ENCODE results near the gene JMJD8.

DNA sequence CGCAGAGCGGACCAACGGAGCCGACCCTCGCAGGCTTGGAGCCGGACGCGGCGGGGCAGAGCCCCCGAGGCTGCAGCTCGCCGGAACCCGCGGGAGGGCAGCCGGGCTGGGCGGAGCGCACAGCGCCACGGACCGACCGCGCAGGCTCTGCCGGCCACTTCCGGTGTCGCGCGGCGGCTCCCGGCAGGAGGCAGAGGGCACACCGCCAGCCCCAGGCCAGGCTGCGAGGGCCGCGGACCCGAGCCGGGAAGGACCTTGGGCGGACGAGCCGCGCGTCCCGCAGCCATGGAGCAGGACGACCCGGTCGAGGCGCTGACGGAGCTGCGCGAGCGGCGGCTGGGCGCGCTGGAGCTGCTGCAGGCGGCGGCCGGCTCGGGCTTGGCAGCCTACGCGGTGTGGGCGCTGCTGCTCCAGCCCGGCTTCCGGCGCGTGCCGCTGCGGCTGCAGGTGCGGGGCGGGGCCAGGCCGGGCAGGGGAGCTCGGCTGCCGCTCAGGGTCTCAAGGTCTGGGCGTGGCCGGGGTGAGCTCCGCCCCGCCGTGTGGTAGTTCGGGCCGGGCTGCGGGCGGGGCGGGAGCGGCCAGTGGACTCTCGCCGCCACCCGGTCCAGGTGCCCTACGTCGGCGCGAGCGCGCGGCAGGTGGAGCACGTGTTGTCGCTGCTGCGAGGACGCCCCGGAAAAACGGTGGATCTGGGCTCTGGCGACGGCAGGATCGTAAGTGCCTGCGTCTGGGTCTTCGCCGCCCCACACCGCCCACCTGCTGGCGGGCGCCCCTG lies 37.0 kb upstream of the JMJD8 start, which contains the start of gene ANTKMT:
- TF ChIP-seq SIN3A (IDR thresholded peaks at IDR 0.05; ENCODE audit: low read depth) (no peak), CTCF (IDR thresholded peaks at IDR 0.05 in 2 of 3, conservative IDR thresholded peaks at IDR 0.05 in 1 of 3; ENCODE audit: borderline replicate concordance in 1 of 3, insufficient read depth in 1 of 3, low read depth in 2 of 3, low read length in 2 of 3) (no peak)

Measured in HCT116 (cell line).